ENCODE results near the gene CTH. TPM values are rescaled to one million over a fixed set of nuclear protein-coding genes. Genes with fewer than 3 reads are reported as not detected.
"Not testable (repeated sequence)": the region's sequence is repeated elsewhere in the genome, so short reads cannot be mapped to it uniquely, and the experiment has no call there.

The CTH gene
- total RNA-seq, 2 donors from 2014 or later = 19.1 to 26.2 TPM

DNA sequence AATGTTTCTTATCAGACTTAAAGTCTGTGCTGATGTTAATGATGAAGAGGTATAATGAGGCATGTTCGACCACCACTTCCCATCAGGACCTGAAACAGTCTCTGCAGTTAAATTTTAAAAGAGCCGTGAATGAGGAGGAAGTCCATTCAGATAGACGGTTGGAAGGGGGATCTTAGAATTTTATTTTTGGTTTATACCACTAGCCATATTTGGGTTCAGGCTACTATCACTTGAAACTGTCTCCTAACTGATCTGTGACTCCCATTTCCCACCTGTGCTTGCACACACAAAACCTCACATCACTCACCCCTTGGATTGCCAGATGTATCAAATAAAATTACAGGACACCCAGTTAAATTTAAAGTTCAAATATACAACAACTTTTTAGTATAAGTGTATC is 46.6 kb upstream of the CTH start:
- Histone ChIP-seq H3K9me3 (ENCODE audit: control insufficient read depth, low read length) (peaks cover 7% of the 10 kb centered on the region), H3K36me3 (ENCODE audit: control insufficient read depth, insufficient read depth, low read length) (no peaks in the 10 kb centered on the region), H3K4me1 (ENCODE audit: control insufficient read depth, insufficient read depth, low read length) (peaks cover 8% of the 10 kb centered on the region), H3K27ac (ENCODE audit: low read depth, low read length) (no peak overlapping the region), H3K9ac (ENCODE audit: extremely low read depth, low read length, poor library complexity, severe bottlenecking) (no peak overlapping the region), H3K4me3 (ENCODE audit: low read length) (no peak overlapping the region), H3K27me3 (ENCODE audit: control insufficient read depth, insufficient read depth, low read length, poor library complexity, severe bottlenecking) (no peaks in the 10 kb centered on the region)
- TF ChIP-seq, protein P1, sequence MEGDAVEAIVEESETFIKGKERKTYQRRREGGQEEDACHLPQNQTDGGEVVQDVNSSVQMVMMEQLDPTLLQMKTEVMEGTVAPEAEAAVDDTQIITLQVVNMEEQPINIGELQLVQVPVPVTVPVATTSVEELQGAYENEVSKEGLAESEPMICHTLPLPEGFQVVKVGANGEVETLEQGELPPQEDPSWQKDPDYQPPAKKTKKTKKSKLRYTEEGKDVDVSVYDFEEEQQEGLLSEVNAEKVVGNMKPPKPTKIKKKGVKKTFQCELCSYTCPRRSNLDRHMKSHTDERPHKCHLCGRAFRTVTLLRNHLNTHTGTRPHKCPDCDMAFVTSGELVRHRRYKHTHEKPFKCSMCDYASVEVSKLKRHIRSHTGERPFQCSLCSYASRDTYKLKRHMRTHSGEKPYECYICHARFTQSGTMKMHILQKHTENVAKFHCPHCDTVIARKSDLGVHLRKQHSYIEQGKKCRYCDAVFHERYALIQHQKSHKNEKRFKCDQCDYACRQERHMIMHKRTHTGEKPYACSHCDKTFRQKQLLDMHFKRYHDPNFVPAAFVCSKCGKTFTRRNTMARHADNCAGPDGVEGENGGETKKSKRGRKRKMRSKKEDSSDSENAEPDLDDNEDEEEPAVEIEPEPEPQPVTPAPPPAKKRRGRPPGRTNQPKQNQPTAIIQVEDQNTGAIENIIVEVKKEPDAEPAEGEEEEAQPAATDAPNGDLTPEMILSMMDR (conservative IDR thresholded peaks at IDR 0.05) = no peak
- Mint-ChIP-seq H3K4me1 (peaks cover 32% of the 10 kb centered on the region), H3K9me3 (peaks cover 7% of the 10 kb centered on the region), H3K27ac (no peak overlapping the region), H3K4me3 (no peak overlapping the region), H3K27me3 (ENCODE audit: insufficient read depth) (no peaks in the 10 kb centered on the region), H3K36me3 (ENCODE audit: low read depth) (peaks cover 12% of the 10 kb centered on the region)
- DNase-seq = no peak
- 91% methylated on average over 2 to 3 of the region's 3 CpGs for WGBS, 2 experiments (ENCODE audit: insufficient coverage in 1 of 2, insufficient read length in 1 of 2)

DNA sequence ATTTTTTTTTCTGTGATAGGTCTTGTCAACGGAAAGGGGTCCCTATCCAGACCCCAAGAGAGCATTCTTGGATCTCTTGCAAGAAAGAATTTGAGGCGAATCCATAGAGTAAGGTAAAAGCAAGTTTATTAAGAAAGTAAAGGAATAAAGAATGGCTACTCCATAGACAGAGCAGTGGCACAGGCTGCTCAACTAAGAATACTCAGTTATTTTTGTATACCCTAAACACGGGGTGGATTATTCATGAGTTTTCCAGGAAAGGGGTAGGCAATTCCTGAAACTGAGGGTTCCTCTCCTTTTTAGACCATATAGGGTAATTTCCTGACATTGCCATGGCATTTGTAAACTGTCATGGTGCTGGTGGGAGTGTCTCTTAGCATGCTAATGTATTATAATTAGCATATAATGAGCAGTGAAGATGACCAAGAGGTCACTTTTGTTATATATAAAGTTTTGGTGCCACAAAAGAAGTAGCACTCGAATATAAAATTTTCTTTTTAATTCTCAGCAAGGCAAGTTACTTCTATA is 44.6 kb upstream of the CTH start:
- not testable (repeated sequence) for H3K9me3 Mint-ChIP-seq; H3K27ac Mint-ChIP-seq; H3K27me3 Mint-ChIP-seq (ENCODE audit: insufficient read depth); H3K4me3 ChIP-seq (ENCODE audit: low read length); H3K4me3 Mint-ChIP-seq; H3K27ac ChIP-seq (ENCODE audit: low read depth, low read length); H3K36me3 ChIP-seq (ENCODE audit: control insufficient read depth, insufficient read depth, low read length); DNase-seq; H3K9ac ChIP-seq (ENCODE audit: extremely low read depth, low read length, poor library complexity, severe bottlenecking); H3K27me3 ChIP-seq (ENCODE audit: control insufficient read depth, insufficient read depth, low read length, poor library complexity, severe bottlenecking); H3K9me3 ChIP-seq (ENCODE audit: control insufficient read depth, low read length)
- Mint-ChIP-seq H3K4me1 (peaks cover 30% of the 10 kb centered on the region), H3K36me3 (ENCODE audit: low read depth) (peaks cover 12% of the 10 kb centered on the region)
- WGBS, 2 experiments (ENCODE audit: insufficient coverage in 1 of 2, insufficient read length in 1 of 2) = 95 to 97% methylated on average over 2 to 4 of the region's 4 CpGs
- H3K4me1 ChIP-seq (ENCODE audit: control insufficient read depth, insufficient read depth, low read length) = peaks cover 10% of the 10 kb centered on the region

DNA sequence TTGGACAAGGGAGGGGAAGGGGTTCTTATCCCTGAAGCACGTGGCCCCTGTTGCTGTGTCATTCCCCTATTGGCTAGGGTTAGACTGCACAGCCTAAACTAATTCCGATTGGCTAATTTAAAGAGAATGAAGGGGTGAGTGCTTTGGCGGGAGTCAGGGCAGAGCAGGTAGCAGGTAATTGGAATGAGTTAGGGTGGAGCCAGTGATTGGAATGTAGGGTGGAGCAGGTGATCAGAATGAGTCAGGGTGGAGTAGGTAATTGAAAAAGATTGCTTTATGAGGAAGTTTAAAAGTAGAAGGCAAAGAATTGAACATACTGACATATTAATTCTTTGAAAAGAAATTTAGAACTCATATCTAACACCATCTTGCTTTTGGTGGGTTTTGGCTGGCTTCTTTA is 44.1 kb upstream of the CTH start:
- H3K9me3 ChIP-seq (ENCODE audit: control insufficient read depth, low read length) = not testable (repeated sequence)

DNA sequence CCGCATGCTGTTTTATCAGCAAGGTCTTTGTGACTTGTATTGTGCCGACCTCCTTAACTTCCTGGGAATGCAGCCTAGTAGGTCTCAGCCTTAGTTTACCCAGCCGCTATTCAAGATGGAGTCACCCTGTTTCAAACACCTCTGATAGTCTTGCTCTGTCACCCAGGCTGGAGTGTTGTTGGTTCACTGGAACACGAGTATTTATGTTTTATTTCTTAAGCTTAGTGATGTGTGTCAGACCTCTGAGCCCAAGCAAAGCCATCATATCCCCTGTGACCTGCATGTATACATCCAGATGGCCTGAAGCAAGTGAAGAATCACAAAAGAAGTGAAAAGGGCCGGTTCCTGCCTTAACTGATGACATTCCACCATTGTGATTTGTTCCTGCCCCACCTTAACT is 43.7 kb upstream of the CTH start:
- not testable (repeated sequence) for H3K36me3 ChIP-seq (ENCODE audit: control insufficient read depth, insufficient read depth, low read length); H3K27me3 Mint-ChIP-seq (ENCODE audit: insufficient read depth); DNase-seq; H3K4me3 ChIP-seq (ENCODE audit: low read length); H3K27me3 ChIP-seq (ENCODE audit: control insufficient read depth, insufficient read depth, low read length, poor library complexity, severe bottlenecking); H3K9me3 Mint-ChIP-seq; H3K27ac Mint-ChIP-seq; H3K9ac ChIP-seq (ENCODE audit: extremely low read depth, low read length, poor library complexity, severe bottlenecking); H3K27ac ChIP-seq (ENCODE audit: low read depth, low read length); H3K4me3 Mint-ChIP-seq; H3K9me3 ChIP-seq (ENCODE audit: control insufficient read depth, low read length)
- WGBS, 2 experiments (ENCODE audit: insufficient coverage in 1 of 2, insufficient read length in 1 of 2) = 93 to 96% methylated on average over 4 to 5 of the region's 5 CpGs
- H3K4me1 ChIP-seq (ENCODE audit: control insufficient read depth, insufficient read depth, low read length) = peaks cover 14% of the 10 kb centered on the region
- Mint-ChIP-seq H3K36me3 (ENCODE audit: low read depth) (peaks cover 12% of the 10 kb centered on the region), H3K4me1 (peaks cover 21% of the 10 kb centered on the region)

More for the DNA sequence above, 44.1 kb upstream of the CTH start:
- not testable (repeated sequence) for H3K27me3 ChIP-seq (ENCODE audit: control insufficient read depth, insufficient read depth, low read length, poor library complexity, severe bottlenecking); H3K4me3 Mint-ChIP-seq; H3K9ac ChIP-seq (ENCODE audit: extremely low read depth, low read length, poor library complexity, severe bottlenecking); DNase-seq; H3K4me3 ChIP-seq (ENCODE audit: low read length); H3K36me3 ChIP-seq (ENCODE audit: control insufficient read depth, insufficient read depth, low read length); H3K27me3 Mint-ChIP-seq (ENCODE audit: insufficient read depth); H3K9me3 Mint-ChIP-seq; H3K27ac Mint-ChIP-seq; H3K27ac ChIP-seq (ENCODE audit: low read depth, low read length)
- H3K36me3 Mint-ChIP-seq (ENCODE audit: low read depth) = peaks cover 12% of the 10 kb centered on the region
- H3K4me1 Mint-ChIP-seq = peaks cover 25% of the 10 kb centered on the region
- peaks cover 10% of the 10 kb centered on the region for H3K4me1 ChIP-seq (ENCODE audit: control insufficient read depth, insufficient read depth, low read length)
- 94 to 100% methylated on average over 3 of the region's 3 CpGs for WGBS, 2 experiments (ENCODE audit: insufficient coverage in 1 of 2, insufficient read length in 1 of 2)

DNA sequence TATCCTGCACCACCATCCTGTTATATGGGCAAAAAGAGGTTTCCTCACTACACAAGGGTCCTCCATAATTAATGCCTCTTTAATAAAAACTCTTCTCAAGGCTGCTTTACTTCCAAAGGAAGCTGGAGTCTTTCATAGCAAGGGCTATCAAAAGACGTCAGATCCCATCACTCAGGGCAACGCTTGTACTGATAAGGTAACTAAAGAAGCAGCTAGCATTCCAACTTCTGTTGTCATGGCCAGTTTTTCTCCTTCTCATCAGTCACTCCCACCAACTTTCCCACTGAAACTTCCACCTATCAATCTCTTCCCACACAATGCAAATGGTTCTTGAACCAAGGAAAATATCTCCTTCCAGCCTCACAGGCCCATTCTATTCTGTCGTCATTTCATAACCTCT is 39.5 kb upstream of the CTH start:
- Mint-ChIP-seq H3K36me3 (ENCODE audit: low read depth) (peaks cover 12% of the 10 kb centered on the region), H3K4me1 (peaks cover 16% of the 10 kb centered on the region)
- H3K4me1 ChIP-seq (ENCODE audit: control insufficient read depth, insufficient read depth, low read length) = peaks cover 13% of the 10 kb centered on the region
- H3K27ac ChIP-seq (ENCODE audit: low read depth, low read length); H3K4me3 ChIP-seq (ENCODE audit: low read length); H3K9me3 Mint-ChIP-seq; H3K4me3 Mint-ChIP-seq; H3K36me3 ChIP-seq (ENCODE audit: control insufficient read depth, insufficient read depth, low read length); H3K27ac Mint-ChIP-seq; DNase-seq; H3K27me3 Mint-ChIP-seq (ENCODE audit: insufficient read depth); H3K9ac ChIP-seq (ENCODE audit: extremely low read depth, low read length, poor library complexity, severe bottlenecking); H3K9me3 ChIP-seq (ENCODE audit: control insufficient read depth, low read length); H3K27me3 ChIP-seq (ENCODE audit: control insufficient read depth, insufficient read depth, low read length, poor library complexity, severe bottlenecking): not testable (repeated sequence)
- 73 to 80% methylated on average over 3 of the region's 3 CpGs for WGBS, 2 experiments (ENCODE audit: insufficient coverage in 1 of 2, insufficient read length in 1 of 2)
